Transverse colon (tissue), 4 donors: ENCODE data around the gene DYNLRB1. TPM values are rescaled to one million over a fixed set of nuclear protein-coding genes. Genes with fewer than 3 reads are reported as not detected.

Experiments used
- DNase-seq: peaks from one replicate; pipeline ENCODE4 v3.0.0-alpha.2; 2019
- H3K27ac ChIP-seq, 4 donors: fragments of 200-600 bp; sonication (generic); 2 replicates each; pipeline ENCODE4 v1.5.1; 2016 to 2018; ENCODE audit warnings: inconsistent platforms in 4 of 4
- H3K27me3 ChIP-seq: fragments of 200-600 bp; sonication (generic); 2 replicates; pipeline ENCODE4 v1.5.1; 2017; ENCODE audit warnings: inconsistent platforms
- H3K36me3 ChIP-seq, 4 donors: fragments of 200-600 bp; sonication (generic); 2 replicates each; pipeline ENCODE4 v1.5.1; 2017 to 2019; ENCODE audit warnings: inconsistent platforms in 4 of 4
- H3K4me1 ChIP-seq, 4 donors: fragments of 200-600 bp; sonication (generic); 2 replicates each; pipeline ENCODE4 v1.5.1; 2017 to 2020; ENCODE audit warnings: inconsistent platforms in 4 of 4
- H3K4me3 ChIP-seq, 4 donors: fragments of 200-600 bp; sonication (generic); 1 replicate in 1 of 4; 2 replicates in 3 of 4; pipeline versions ENCODE4 v1.5.1 to v1.6.1; 2017 to 2019; ENCODE audit warnings: inconsistent platforms in 4 of 4
- H3K9me3 ChIP-seq, 2 donors: fragments of 200-600 bp; sonication (generic); 2 replicates each; pipeline ENCODE4 v1.5.1; 2017 to 2019; ENCODE audit warnings: inconsistent platforms in 2 of 2
- EP300 ChIP-seq: sonication (generic); formaldehyde crosslinking; IDR thresholded peaks from one replicate; pipeline ENCODE4 v1.6.1; 2017; ENCODE audit warnings: antibody characterized with exemption, low read depth
- POLR2A ChIP-seq: fragments of 450-650 bp; IDR thresholded peaks from one replicate; pipeline ENCODE4 v1.6.1; 2016; ENCODE audit warnings: antibody characterized with exemption, mild to moderate bottlenecking, moderate library complexity
- POLR2AphosphoS5 ChIP-seq, 3 donors: sonication (generic); formaldehyde crosslinking; IDR thresholded peaks; one replicate each; pipeline ENCODE4 v1.6.1; 2016; ENCODE audit warnings: antibody characterized with exemption in 3 of 3
- WGBS, 2 donors: methylation state at CpG; one replicate each; pipeline ENCODE4 v1.1.5; 2018; ENCODE audit warnings: low coverage in 1 of 2; 5-methylcytosine and 5-hydroxymethylcytosine counted together
- in situ Hi-C, 4 donors: fragments of 200-750 bp; cut with MboI; loops; one replicate each; pipeline versions ENCODE4 v1.15.0 to v1.15.1; 2017; ENCODE audit warnings: low sequenced_read_pairs in 3 of 4, low pct_ligation_motif_present in 1 of 4, low pct_unique_long_range_greater_than_20kb in 1 of 4
- intact Hi-C: fragments of 100-400 bp; cut with DNase I; formaldehyde crosslinking; loops from one replicate; pipeline ENCODE4 v1.15.1; 2023; ENCODE audit warnings: low total_unique reads
- total RNA-seq, 4 donors: library from RNA; depleted of rRNA; stranded (reverse); fragments of >200 nt; gene quantifications; one replicate each; pipeline ENCODE4 v1.1.0, GENCODE V29; 2016
- TF ChIP-seq, protein P1 (sequence below), 5 experiments: fragments of 200-600 bp in 3 of 5; fragments of 450-650 bp in 2 of 5; sonication (generic) in 3 of 5; IDR thresholded peaks; 1 replicate in 2 of 5; 2 replicates in 3 of 5; pipeline ENCODE4 v1.5.1; 2016 to 2017; ENCODE audit warnings: antibody characterized with exemption in 5 of 5, inconsistent platforms in 3 of 5, mild to moderate bottlenecking in 2 of 5, moderate library complexity in 1 of 5

Gene DYNLRB1
- total RNA-seq, 4 donors from 2014 or later: 80.8 to 178 (median 120) TPM

DNA sequence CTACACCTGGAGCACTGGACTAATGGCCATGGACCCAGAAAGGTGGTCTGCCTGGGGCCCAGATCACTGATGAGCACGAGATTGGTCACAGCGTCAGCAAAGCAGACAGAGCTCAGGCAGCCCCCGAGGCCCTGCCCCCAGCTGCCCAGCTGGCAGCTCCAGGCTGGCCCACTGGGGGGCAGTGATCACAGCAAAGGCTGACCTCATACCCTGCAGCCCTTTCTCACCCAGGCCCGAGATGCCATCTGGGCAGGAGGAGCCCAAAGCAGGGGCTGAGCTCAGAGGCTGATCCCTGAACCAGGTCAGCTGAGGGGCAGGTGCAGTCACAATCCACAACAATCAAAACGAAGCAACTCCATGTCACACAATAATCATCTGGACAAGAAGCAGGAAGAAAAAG is 46.4 kb downstream of the DYNLRB1 start:
- Histone ChIP-seq H3K36me3 (no peaks in the 10 kb centered on the region), H3K27me3 (no peaks in the 10 kb centered on the region), H3K4me3 (no peak overlapping the region), H3K27ac (no peak overlapping the region), H3K4me1 (peaks cover 0 to 12% (median 6%) of the 10 kb centered on the region in 4 donors), H3K9me3 (no peaks in the 10 kb centered on the region)
- intact Hi-C loops (no loop called here), in situ Hi-C loops (loop anchor here in 2 of 4 donors (25.0 kb wide), 1 partner anchor 150 kb away; the partner anchor contains the start of gene TP53INP2 (in 2 of the 2))
- DNase-seq: no peak
- TF ChIP-seq POLR2AphosphoS5 (IDR thresholded peaks at IDR 0.05) (no peak), EP300 (no peak)
- TF ChIP-seq, protein P1, sequence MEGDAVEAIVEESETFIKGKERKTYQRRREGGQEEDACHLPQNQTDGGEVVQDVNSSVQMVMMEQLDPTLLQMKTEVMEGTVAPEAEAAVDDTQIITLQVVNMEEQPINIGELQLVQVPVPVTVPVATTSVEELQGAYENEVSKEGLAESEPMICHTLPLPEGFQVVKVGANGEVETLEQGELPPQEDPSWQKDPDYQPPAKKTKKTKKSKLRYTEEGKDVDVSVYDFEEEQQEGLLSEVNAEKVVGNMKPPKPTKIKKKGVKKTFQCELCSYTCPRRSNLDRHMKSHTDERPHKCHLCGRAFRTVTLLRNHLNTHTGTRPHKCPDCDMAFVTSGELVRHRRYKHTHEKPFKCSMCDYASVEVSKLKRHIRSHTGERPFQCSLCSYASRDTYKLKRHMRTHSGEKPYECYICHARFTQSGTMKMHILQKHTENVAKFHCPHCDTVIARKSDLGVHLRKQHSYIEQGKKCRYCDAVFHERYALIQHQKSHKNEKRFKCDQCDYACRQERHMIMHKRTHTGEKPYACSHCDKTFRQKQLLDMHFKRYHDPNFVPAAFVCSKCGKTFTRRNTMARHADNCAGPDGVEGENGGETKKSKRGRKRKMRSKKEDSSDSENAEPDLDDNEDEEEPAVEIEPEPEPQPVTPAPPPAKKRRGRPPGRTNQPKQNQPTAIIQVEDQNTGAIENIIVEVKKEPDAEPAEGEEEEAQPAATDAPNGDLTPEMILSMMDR (IDR thresholded peaks at IDR 0.05): peak in 2 of 5 experiments; percentile 9 to 20
- WGBS, 2 donors: 14 to 61% methylated on average over 1 to 5 of the region's 5 CpGs

DNA sequence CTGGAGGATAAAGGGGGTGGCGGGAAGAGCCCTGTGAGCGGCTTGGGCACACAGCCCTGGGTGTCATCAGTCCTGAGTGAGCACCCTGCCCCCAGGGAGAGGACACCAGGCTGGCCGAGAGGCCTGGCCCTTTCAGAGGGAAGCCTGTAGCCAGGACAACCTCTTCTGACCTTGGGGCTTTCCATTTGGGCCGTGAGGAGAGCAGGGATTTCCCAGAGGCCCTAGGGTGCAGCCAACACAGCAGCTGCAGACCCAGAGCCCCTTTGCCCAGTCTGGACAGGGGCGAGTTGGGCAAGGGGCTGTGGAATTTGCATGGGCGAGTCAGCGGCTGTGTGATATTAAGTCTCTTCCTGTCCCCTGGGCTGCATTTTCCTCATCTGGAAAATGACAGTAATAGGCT is 48.6 kb downstream of the DYNLRB1 start:
- TF ChIP-seq POLR2A (no peak), POLR2AphosphoS5 (IDR thresholded peaks at IDR 0.05) (no peak), EP300 (no peak)
- TF ChIP-seq, protein P1 (IDR thresholded peaks at IDR 0.05): no peak
- Histone ChIP-seq H3K27me3 (no peaks in the 10 kb centered on the region), H3K4me1 (no peaks in the 10 kb centered on the region), H3K4me3 (no peak overlapping the region), H3K36me3 (no peaks in the 10 kb centered on the region), H3K9me3 (no peaks in the 10 kb centered on the region), H3K27ac (no peak overlapping the region)
- intact Hi-C loops (no loop called here), in situ Hi-C loops (loop anchor here in 2 of 4 donors (25.0 kb wide), 1 partner anchor 147 kb away; the partner anchor contains the start of gene TP53INP2 (in 2 of the 2))
- DNase-seq: no peak
- WGBS, 2 donors: 73% methylated on average over 6 of the region's 7 CpGs; no CpG with 5 or more reads in 1 of the 2 donors

DNA sequence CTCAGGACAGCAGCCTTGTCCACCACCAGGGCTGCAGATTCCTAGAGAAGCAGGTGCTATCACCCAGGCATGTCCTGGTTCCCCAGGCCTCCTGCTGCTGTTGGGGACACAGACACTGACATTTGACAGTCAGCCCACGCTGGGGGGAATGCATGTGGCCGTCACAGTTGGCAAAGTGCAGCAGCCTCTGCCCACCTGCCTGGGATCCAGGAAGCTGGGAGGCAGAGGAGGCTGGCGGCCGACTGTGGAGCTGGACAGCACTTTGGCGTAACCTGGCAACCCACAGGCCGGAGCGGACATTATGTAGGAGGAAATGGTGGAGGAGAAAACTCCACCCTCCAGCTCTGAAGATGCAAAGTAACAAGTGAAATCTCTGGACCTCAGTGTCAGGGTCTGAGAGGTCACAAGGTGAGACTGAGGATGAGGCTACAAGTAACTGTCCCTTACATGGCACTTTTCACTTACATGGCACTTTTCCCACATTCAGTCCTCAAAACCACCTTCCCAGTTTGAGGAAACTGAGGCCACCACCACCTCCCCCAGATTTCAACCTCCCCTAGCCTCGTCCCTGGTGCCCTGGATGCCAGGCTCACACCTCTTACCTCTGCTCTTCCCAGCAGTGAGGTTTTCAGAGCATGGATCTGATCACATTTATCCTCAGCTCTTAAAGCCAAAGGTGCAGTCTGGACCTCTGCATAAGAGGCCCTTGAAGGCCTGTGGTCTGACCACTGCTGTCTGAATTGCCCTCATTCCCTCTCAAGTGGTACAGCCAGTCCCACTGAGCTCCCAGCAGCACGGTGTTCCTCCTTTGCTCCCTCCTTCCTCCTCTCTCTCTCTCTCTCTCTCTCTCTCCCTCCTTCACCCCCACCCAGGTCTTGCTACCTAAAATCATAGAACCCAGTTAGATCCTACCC is 51.0 kb downstream of the DYNLRB1 start:
- H3K9me3 ChIP-seq: no peaks in the 10 kb centered on the region
- H3K36me3 ChIP-seq: no peaks in the 10 kb centered on the region

More for the DNA sequence above, 51.0 kb downstream of the DYNLRB1 start:
- intact Hi-C loops: no loop called here
- H3K4me3 ChIP-seq: no peak overlapping the region
- no peak for DNase-seq
- H3K27ac ChIP-seq: no peak overlapping the region
- H3K4me1 ChIP-seq: no peaks in the 10 kb centered on the region
- WGBS, 2 donors: 67 to 88% methylated on average over 1 to 9 of the region's 9 CpGs
- in situ Hi-C loops: loop anchor here in 2 of 4 donors (25.0 kb wide), 1 partner anchor 145 kb away; the partner anchor contains the start of gene TP53INP2 (in 2 of the 2)
- H3K27me3 ChIP-seq: no peaks in the 10 kb centered on the region
- TF ChIP-seq, protein P1 (IDR thresholded peaks at IDR 0.05): no peak
- TF ChIP-seq EP300 (no peak), POLR2A (no peak), POLR2AphosphoS5 (IDR thresholded peaks at IDR 0.05) (no peak)
